Caco-2 (cell line): ENCODE data around the gene RIN3. TPM values are rescaled to one million over a fixed set of nuclear protein-coding genes. Genes with fewer than 3 reads are reported as not detected.

Experiments used
- BruUV-seq: library from RNA; stranded (reverse); fragments of 400-500 nt; replicated peaks from 2 replicates; lab custom pipeline; 2021; lab: Mats Ljungman, UMichigan
- CTCF ChIA-PET: fragments of 300-600 bp; sonication (Branson Sonifier 250); formaldehyde crosslinking; loops from one replicate; lab custom pipeline; 2022; ENCODE audit warnings: antibody characterized with exemption; lab: Charles Lee
- POLR2A ChIA-PET: fragments of 300-600 bp; sonication (Branson Sonifier 250); formaldehyde crosslinking; loops from one replicate; lab custom pipeline; 2022; ENCODE audit warnings: antibody characterized with exemption; lab: Charles Lee
- DNase-seq, 2 experiments: peaks; one replicate each; pipeline versions ENCODE4 v3.0.0 to v3.0.0-alpha.2; 2020 to 2022
- H3K27me3 ChIP-seq: replicated peaks from 2 replicates; pipeline ENCODE4 v1.6.0; 2011; ENCODE audit warnings: low read length; ENCODE audit not compliant: control insufficient read depth, insufficient read depth
- H3K36me3 ChIP-seq: 2 replicates; pipeline ENCODE4 v1.5.1; 2011; ENCODE audit warnings: low read length; ENCODE audit not compliant: control insufficient read depth, insufficient read depth
- H3K4me1 ChIP-seq: fragments of 250-450 bp; sonication (Bioruptor Pico); 2 replicates; pipeline ENCODE4 v1.5.1; 2020; ENCODE audit warnings: mild to moderate bottlenecking
- H3K4me3 ChIP-seq: 2 replicates; pipeline ENCODE4 v1.5.1; 2011; ENCODE audit warnings: low read depth, mild to moderate bottlenecking, control low read depth, low read length
- H3K9me3 ChIP-seq: fragments of 250-450 bp; sonication (Bioruptor Pico); 2 replicates; pipeline ENCODE4 v1.5.1; 2020; ENCODE audit warnings: mild to moderate bottlenecking, moderate library complexity
- H3K27ac Mint-ChIP-seq: one replicate; pipeline ENCODE4 v1.8.0; 2022; ENCODE audit warnings: mixed read lengths; ENCODE audit not compliant: unreplicated experiment
- H3K27me3 Mint-ChIP-seq: one replicate; pipeline ENCODE4 v1.8.0; 2022; ENCODE audit warnings: mixed read lengths; ENCODE audit not compliant: insufficient read depth, unreplicated experiment
- H3K36me3 Mint-ChIP-seq: one replicate; pipeline ENCODE4 v1.8.0; 2022; ENCODE audit warnings: mild to moderate bottlenecking, mixed read lengths; ENCODE audit not compliant: insufficient read depth, unreplicated experiment
- H3K4me1 Mint-ChIP-seq: one replicate; pipeline ENCODE4 v1.8.0; 2022; ENCODE audit warnings: low read depth, mixed read lengths; ENCODE audit not compliant: unreplicated experiment
- H3K4me3 Mint-ChIP-seq: one replicate; pipeline ENCODE4 v1.8.0; 2022; ENCODE audit warnings: mild to moderate bottlenecking, moderate library complexity, mixed read lengths; ENCODE audit not compliant: unreplicated experiment
- H3K9me3 Mint-ChIP-seq: one replicate; pipeline ENCODE4 v1.8.0; 2022; ENCODE audit warnings: mixed read lengths; ENCODE audit not compliant: unreplicated experiment
- intact Hi-C: fragments of 100-400 bp; cut with micrococcal nuclease; formaldehyde crosslinking; loops from one replicate; pipeline ENCODE4 v1.10.0; 2022; ENCODE audit not compliant: unreplicated experiment
- total RNA-seq: library from RNA; stranded (reverse); gene quantifications from 2 replicates; pipeline ENCODE4 v1.2.3, GENCODE V29; 2022
- TF ChIP-seq, protein P1 (sequence below), 2 experiments: fragments of 200-600 bp in 1 of 2; IDR thresholded peaks; 1 replicate in 1 of 2; 2 replicates in 1 of 2; pipeline versions ENCODE4 v1.5.1 to v1.8.0; 2011 to 2022; ENCODE audit warnings: antibody characterized with exemption in 1 of 2, control low read depth in 1 of 2, inconsistent platforms in 1 of 2, low read depth in 1 of 2, low read length in 1 of 2, mild to moderate bottlenecking in 1 of 2, moderate library complexity in 1 of 2; ENCODE audit not compliant: insufficient read depth in 1 of 2, severe bottlenecking in 1 of 2, unreplicated experiment in 1 of 2

RIN3 gene
- total RNA-seq, 1 experiment from 2014 or later: 20.7 TPM

DNA sequence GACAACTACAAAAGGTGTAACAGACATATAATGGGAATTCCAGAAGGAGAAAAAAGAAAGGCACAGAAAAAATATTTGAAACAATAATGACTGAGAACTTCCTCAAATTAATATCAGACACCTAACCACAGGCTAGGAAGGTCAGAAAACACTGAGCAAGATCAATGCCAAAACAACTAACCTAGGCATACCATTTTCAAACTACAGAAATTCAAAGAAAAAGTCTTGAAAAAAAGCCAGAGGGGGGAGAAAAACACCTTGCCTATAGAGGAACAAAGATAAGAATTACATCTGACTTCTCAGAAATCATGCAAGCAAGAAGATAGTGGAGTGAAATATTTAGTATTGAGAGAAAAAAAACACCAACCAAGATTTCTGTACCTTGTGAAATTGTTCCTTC is 77.8 kb downstream of the RIN3 start:
- Histone ChIP-seq H3K4me3 (no peak overlapping the region), H3K36me3 (no peaks in the 10 kb centered on the region), H3K27me3 (no peaks in the 10 kb centered on the region), H3K4me1 (no peaks in the 10 kb centered on the region), H3K9me3 (no peaks in the 10 kb centered on the region)
- Mint-ChIP-seq H3K36me3 (peaks cover 18% of the 10 kb centered on the region), H3K9me3 (no peaks in the 10 kb centered on the region), H3K27me3 (no peaks in the 10 kb centered on the region), H3K4me3 (no peak overlapping the region), H3K4me1 (peaks cover 4% of the 10 kb centered on the region), H3K27ac (no peak overlapping the region)
- ChIA-PET CTCF (no interaction called here), POLR2A (no interaction called here)
- BruUV-seq: no TSS peak
- TF ChIP-seq, protein P1, sequence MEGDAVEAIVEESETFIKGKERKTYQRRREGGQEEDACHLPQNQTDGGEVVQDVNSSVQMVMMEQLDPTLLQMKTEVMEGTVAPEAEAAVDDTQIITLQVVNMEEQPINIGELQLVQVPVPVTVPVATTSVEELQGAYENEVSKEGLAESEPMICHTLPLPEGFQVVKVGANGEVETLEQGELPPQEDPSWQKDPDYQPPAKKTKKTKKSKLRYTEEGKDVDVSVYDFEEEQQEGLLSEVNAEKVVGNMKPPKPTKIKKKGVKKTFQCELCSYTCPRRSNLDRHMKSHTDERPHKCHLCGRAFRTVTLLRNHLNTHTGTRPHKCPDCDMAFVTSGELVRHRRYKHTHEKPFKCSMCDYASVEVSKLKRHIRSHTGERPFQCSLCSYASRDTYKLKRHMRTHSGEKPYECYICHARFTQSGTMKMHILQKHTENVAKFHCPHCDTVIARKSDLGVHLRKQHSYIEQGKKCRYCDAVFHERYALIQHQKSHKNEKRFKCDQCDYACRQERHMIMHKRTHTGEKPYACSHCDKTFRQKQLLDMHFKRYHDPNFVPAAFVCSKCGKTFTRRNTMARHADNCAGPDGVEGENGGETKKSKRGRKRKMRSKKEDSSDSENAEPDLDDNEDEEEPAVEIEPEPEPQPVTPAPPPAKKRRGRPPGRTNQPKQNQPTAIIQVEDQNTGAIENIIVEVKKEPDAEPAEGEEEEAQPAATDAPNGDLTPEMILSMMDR (IDR thresholded peaks at IDR 0.05; ENCODE audit: insufficient read depth in 1 of 2, low read depth in 1 of 2, low read length in 1 of 2, severe bottlenecking in 1 of 2, unreplicated experiment in 1 of 2): no peak
- DNase-seq: no peak
- intact Hi-C loops: no loop called here

DNA sequence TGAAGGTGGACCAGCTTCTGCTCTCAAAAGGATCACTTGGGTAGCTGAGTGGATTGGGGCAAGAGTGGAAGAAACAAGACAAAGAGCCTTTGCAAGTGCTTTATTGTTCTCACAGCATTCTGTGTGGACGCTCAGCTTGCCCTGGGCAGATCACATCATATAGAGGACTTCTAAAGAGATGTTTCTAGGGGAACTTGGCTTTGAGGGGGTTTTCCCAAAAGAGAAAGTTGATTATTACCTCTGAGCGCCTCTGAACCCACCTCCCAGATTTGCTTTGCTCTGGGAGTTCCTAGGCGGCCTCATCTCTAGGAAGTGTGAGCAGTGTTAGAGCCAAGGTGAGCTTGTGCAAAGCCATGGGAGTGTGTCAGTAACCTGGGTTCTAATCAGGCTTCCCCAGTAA is 81.7 kb downstream of the RIN3 start:
- H3K9me3 Mint-ChIP-seq: peaks cover 6% of the 10 kb centered on the region
- H3K4me1 Mint-ChIP-seq: peaks cover 4% of the 10 kb centered on the region
- no peak for DNase-seq
- no peaks in the 10 kb centered on the region; the same call in 1 of the 2 replicates for H3K36me3 ChIP-seq
- ChIA-PET CTCF (no interaction called here), POLR2A (no interaction called here)
- no peak overlapping the region for H3K4me3 ChIP-seq
- H3K4me1 ChIP-seq: no peaks in the 10 kb centered on the region
- no peaks in the 10 kb centered on the region for H3K27me3 ChIP-seq
- no peaks in the 10 kb centered on the region; the same call in 1 of the 2 replicates for H3K9me3 ChIP-seq
- intact Hi-C loops: no loop called here
- no peak overlapping the region for H3K27ac Mint-ChIP-seq
- no peaks in the 10 kb centered on the region for H3K27me3 Mint-ChIP-seq
- TF ChIP-seq, protein P1 (IDR thresholded peaks at IDR 0.05; ENCODE audit: insufficient read depth in 1 of 2, low read depth in 1 of 2, low read length in 1 of 2, severe bottlenecking in 1 of 2, unreplicated experiment in 1 of 2): no peak
- BruUV-seq: no TSS peak
- peaks cover 18% of the 10 kb centered on the region for H3K36me3 Mint-ChIP-seq
- no peak overlapping the region for H3K4me3 Mint-ChIP-seq

DNA sequence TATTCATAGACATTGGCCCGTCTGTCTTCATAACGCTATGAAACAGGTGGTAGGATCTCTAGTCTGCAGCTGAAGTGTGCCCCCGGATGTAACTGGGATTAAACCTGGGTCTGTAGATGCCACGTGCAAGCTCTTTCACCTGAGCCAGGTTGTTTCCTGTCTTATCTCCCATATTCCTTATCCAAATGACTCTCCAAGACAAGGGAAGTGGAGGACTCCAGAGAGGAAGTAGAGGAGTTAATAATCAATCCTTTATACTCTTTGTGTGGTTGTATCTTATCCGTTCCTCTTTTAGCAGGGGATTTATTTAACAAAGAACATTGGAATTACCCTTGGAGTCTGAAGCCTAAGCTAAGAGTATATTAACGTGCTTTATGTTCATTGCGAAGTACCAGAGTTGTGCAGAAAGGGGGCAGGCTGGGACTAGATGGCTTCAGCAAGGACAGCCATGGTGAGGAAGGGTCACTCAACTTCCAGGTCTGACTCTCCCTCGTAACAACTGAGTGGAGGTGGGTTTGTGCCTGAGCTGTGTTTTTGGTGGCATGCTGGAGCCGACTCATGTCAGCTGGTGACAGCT is 82.8 kb downstream of the RIN3 start:
- BruUV-seq: no TSS peak
- Histone ChIP-seq H3K9me3 (no peaks in the 10 kb centered on the region; the same call in 1 of the 2 replicates), H3K4me3 (no peak overlapping the region), H3K4me1 (no peaks in the 10 kb centered on the region), H3K36me3 (no peaks in the 10 kb centered on the region; the same call in 1 of the 2 replicates), H3K27me3 (no peaks in the 10 kb centered on the region)
- DNase-seq: no peak
- intact Hi-C loops: no loop called here
- ChIA-PET POLR2A (no interaction called here), CTCF (no interaction called here)
- Mint-ChIP-seq H3K9me3 (peaks cover 6% of the 10 kb centered on the region), H3K27ac (no peak overlapping the region), H3K27me3 (no peaks in the 10 kb centered on the region), H3K36me3 (peaks cover 12% of the 10 kb centered on the region), H3K4me3 (no peak overlapping the region), H3K4me1 (peaks cover 4% of the 10 kb centered on the region)
- TF ChIP-seq, protein P1 (IDR thresholded peaks at IDR 0.05; ENCODE audit: insufficient read depth in 1 of 2, low read depth in 1 of 2, low read length in 1 of 2, severe bottlenecking in 1 of 2, unreplicated experiment in 1 of 2): no peak
